ENCODE data around the gene COQ8A.
"Not testable (repeated sequence)": the region's sequence is repeated elsewhere in the genome, so short reads cannot be mapped to it uniquely, and the experiment has no call there.

The COQ8A gene

DNA sequence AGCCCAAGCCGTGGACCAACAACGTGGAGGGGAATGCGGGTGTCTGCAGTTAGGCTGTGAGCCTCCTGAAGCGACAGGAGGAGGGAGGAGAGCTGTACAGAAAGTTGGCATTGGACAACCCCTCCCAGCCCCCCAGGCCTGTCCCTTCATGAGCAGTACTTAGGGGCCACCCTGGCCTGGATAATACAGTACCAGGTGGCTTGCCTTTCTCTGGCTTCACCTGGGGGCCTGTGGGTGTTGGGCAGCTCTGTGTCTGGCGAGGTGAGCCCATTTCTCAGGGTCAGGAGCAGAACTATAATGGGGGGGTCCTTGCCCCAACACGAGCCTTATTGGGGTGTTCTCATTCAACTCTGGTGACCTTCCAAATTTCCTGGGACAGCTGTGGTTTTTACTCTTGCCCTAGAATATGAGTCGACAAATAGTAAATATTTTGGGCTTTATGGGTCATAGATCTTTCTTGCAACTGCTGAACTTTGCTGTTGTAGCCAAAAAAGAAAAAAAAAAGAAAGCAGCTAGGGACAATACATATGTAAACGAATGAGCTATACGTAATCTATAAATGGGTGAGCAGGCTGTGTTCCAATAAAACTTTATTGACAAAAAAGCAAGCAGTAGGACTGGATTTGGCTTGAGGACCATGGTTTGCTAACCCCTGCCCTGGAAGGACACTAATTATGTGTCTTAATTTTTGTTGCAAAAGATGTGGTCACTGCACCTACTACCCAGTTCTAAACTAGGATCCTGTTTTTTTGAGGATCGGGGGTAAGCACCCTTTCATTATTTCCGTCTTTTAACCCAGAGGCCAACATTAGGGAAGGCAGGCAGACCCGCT, 11.4 kb downstream of the COQ8A start:
- in situ Hi-C loops (cut with MboI; ENCODE audit: low sequenced_read_pairs): no loop called here

DNA sequence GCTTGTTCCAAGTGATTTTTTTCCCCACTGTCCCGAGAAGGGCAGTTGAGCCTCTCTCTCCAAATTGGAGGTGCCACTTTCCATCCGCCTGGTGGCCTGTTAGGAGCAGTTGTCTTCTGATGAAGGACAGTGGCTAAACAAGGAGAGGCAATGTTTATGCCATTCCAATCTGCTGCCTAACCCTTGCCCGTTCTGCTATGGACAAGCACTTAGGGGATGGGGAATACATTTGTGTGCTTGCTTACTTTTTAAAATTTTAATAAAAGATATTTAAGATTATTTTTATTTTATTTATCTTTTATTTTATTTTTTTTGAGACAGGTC, 12.0 kb downstream of the COQ8A start:
- in situ Hi-C loops (cut with MboI; ENCODE audit: low sequenced_read_pairs): no loop called here

- in situ Hi-C loops (cut with MboI; ENCODE audit: low sequenced_read_pairs): no loop called here
Measured at GRCh38 chr1:226953175-226953800, 13.2 kb downstream of the COQ8A start.

GRCh38 chr1:226954337-226954736, 14.2 kb downstream of the COQ8A start:
- in situ Hi-C loops (cut with MboI; ENCODE audit: low sequenced_read_pairs): no loop called here

DNA sequence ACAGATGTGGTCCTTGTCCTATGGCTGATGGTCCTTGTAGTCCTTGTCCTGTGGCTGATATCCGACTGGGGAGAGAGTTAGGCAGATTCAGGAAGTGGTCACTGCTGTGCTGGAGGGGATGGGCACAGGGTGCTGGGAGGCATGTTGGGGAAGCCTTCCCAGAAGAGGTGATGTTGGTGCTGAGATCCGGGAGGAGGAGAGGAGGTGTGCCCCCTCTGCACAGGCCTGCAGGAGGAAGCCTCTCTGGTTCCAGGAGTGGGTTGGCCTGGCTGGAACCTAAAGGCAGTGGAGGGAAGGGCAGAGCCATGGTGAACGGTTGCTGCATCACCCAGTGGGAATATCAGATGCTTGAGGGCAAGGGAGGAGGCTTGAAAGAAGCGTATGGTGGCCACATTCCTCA, 14.7 kb downstream of the COQ8A start:
- in situ Hi-C loops (cut with MboI; ENCODE audit: low sequenced_read_pairs): no loop called here

- in situ Hi-C loops (cut with MboI; ENCODE audit: low sequenced_read_pairs): not testable (repeated sequence)
Measured at GRCh38 chr1:226955857-226956256, 15.8 kb downstream of the COQ8A start.

- in situ Hi-C loops (cut with MboI; ENCODE audit: low sequenced_read_pairs): no loop called here
Measured at GRCh38 chr1:226956942-226957713, 17.0 kb downstream of the COQ8A start.

GRCh38 chr1:226957714-226958113, 17.6 kb downstream of the COQ8A start:
- in situ Hi-C loops (cut with MboI; ENCODE audit: low sequenced_read_pairs): no loop called here

DNA sequence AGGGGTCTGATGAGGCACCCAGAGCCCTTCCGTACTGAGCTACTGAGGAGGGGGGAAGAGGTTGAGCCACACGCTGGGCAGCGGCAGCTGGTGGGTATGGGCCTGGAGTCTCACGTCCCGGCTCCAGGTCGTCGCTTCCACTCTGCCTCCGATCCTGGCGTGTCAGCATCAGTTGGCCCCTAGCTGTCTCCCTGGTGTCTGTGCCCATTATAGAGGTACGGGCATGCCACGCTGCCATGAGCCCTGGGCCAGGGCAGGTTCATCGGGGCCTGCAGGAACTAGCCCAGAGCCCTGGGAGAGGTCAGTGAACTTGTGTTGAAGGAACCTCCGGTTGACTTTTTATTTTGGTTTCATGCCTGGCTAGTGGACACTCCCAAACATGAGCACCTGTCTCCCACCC, 18.2 kb downstream of the COQ8A start:
- in situ Hi-C loops (cut with MboI; ENCODE audit: low sequenced_read_pairs): no loop called here

DNA sequence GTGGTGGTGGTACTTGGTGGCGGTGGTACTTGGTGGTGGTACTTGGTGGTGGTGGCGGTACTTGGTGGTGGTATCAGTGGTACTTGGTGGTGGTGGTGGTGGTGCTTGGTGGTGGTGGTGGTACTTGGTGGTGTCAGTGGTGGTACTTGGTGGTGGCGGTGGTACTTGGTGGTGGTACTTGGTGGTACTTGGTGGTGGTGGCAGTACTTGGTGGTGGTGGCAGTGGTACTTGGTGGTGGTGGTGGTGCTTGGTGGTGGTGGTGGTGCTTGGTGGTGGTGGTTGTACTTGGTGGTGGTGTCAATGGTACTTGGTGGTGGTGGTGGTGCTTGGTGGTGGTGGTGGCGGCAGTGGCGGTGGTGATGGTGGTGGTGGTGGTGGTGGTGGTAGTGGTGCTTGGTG, 20.2 kb downstream of the COQ8A start:
- in situ Hi-C loops (cut with MboI; ENCODE audit: low sequenced_read_pairs): no loop called here

GRCh38 chr1:226960944-226961765, 21.1 kb downstream of the COQ8A start:
- in situ Hi-C loops (cut with MboI; ENCODE audit: low sequenced_read_pairs): no loop called here

DNA sequence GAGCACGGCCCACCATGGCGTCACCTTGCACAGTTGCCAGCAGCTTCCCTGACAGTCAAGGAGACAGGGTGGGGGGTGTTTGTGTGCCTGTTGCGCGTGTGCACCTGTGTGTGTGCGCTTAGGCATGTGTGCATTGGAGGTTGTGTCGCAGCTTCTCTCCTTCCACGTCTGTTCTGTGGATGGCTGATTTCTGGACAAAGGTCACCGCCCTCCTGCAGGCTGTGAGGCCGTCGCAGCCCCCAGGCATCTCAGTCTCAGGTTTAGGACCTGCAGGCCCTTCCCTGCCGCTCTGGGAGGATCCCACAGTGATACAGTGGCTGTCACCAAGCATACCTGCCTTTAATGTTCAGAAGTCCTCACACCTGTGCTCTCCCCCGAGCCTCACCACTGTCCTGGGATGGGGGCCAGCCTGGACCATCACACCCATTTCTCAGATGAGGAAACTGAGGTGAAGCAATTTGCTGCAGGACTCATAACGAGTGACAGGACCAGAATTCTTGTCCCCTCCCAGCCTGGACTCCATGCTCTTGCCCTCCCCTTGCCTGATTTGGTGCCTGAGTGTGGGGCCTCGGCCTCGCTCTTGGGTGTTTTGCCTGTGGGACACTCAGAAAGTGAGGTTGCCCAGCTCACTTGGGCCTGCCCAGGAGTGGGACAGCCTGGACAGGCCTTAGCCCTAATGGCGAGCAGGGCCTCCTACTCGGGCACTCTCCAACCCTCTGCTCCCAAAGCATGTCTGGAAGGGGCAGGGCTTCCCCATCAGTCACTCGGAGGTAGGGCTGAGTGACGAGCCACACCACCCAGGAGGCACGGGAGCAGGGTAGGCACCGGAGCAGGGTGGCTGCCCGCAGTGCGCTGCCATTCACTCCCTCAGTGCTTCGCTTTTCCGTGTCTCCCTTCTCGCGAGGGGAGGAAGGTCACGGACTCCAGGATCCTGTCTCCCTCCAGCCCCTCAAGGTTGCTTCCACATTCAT, 22.6 kb downstream of the COQ8A start:
- in situ Hi-C loops (cut with MboI; ENCODE audit: low sequenced_read_pairs): no loop called here

DNA sequence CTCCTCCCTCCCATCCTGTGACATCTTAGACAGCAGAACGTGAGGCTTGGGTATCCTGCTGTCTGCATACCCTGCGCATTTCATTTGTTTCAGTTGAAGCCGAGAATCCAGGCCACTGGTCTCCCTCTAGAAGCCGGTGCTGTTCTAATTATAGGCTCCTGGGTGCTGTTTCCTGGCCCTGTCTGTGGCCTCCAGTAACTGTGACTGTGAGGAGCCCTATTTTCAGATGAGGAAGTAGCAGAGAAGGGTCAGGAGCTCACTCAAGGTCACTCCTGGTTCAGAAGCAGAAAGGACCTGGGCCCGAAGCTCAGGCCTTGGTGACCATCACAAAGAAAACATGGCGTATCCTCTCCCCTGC, 24.0 kb downstream of the COQ8A start:
- in situ Hi-C loops (cut with MboI; ENCODE audit: low sequenced_read_pairs): no loop called here

DNA sequence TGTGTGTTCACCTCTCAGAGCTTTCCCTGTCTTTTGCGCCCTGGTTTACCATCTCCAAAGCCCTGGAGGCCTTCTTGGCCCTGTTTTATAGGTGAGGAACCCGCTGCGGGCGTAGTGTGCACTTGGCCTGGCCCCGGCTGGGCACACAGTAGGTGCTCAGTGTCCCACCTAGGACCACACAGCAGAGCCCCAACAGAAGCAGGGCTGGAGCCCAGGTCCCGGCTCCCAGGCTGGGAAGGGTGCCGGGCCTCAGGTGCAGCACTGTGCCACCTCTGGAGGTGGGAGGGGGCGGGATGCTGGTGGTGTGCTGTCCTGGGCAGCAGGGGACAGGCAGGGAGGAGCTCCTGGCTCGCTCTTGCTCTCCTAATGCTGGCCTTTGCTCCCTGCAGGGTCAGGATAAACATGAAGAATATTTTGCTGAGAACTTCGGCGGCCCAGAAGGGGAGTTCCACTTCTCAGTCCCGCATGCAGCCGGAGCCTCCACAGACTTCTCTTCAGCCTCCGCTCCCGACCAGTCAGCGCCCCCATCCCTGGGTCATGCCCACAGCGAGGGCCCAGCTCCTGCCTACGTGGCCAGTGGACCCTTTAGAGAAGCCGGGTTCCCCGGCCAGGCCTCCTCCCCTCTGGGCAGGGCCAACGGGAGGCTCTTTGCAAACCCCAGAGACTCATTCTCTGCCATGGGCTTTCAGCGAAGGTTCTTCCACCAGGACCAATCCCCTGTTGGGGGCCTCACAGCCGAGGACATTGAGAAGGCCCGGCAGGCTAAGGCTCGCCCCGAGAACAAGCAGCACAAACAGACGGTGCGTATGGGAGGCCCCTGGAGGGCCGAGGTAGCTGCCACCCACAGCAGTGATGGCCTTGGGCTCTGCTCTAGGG, 24.8 kb downstream of the COQ8A start:
- in situ Hi-C loops (cut with MboI; ENCODE audit: low sequenced_read_pairs): no loop called here

GRCh38 chr1:226965581-226966440, 25.7 kb downstream of the COQ8A start:
- in situ Hi-C loops (cut with MboI; ENCODE audit: low sequenced_read_pairs): no loop called here

GRCh38 chr1:226966683-226967082, 26.6 kb downstream of the COQ8A start:
- in situ Hi-C loops (cut with MboI; ENCODE audit: low sequenced_read_pairs): no loop called here

GRCh38 chr1:226967665-226968064, 27.6 kb downstream of the COQ8A start:
- in situ Hi-C loops (cut with MboI; ENCODE audit: low sequenced_read_pairs): no loop called here

DNA sequence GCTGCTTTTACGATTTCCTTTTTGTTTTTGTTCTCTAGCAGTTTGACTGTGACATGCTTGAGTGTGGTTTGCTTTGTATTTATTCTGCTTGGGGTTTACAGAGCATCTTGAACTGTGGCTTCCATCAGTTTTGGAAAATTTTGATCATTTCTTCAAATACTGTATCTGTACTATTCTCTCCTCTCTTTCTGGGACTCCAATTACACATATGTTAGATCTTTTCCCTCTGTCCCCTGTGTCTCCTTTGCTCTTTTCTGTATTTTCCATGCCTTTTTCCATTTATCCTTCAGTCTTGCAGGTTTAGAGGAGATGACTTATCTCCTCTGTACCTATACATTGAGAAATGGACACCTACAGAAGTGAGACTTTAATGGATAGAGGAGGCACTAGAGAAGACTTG, 31.7 kb downstream of the COQ8A start:
- in situ Hi-C loops (cut with MboI; ENCODE audit: low sequenced_read_pairs): no loop called here

All from hTERT RPE-1 (cell line).